Adrenal gland (tissue), 5 donors: ENCODE data around the gene PHACTR3.

Experiments used
- CTCF ChIP-seq, 6 experiments: fragments of 450-650 bp in 4 of 6; fragments of 200-600 bp in 2 of 6; sonication (generic) in 1 of 6; IDR thresholded peaks; 1 replicate in 5 of 6; 2 replicates in 1 of 6; pipeline versions ENCODE4 v1.5.1 to v1.8.0; 2016 to 2021; ENCODE audit warnings: antibody characterized with exemption in 6 of 6, mild to moderate bottlenecking in 2 of 6, moderate library complexity in 1 of 6
- POLR2A ChIP-seq, 2 donors: fragments of 450-650 bp; IDR thresholded peaks; one replicate each; pipeline ENCODE4 v1.6.1; 2017; ENCODE audit warnings: antibody characterized with exemption in 2 of 2, mild to moderate bottlenecking in 2 of 2, moderate library complexity in 1 of 2
- donor health status: DM: no; HTN: no; CAD: no.

GRCh38 chr20:59645271-59645670 is 40.9 kb downstream of the PHACTR3 start:
- TF ChIP-seq POLR2A (IDR thresholded peaks at IDR 0.05) (no peak), CTCF (IDR thresholded peaks at IDR 0.05) (no peak)
